NCI-H748 treated with DMSO at 0.1 percent for 48 hours (cell line): ENCODE results near the gene PTPN20.

Experiments used
- DNase-seq: peaks from one replicate; lab custom pipeline; 2025; lab: John Stamatoyannopoulos, UW

PTPN20 gene

DNA sequence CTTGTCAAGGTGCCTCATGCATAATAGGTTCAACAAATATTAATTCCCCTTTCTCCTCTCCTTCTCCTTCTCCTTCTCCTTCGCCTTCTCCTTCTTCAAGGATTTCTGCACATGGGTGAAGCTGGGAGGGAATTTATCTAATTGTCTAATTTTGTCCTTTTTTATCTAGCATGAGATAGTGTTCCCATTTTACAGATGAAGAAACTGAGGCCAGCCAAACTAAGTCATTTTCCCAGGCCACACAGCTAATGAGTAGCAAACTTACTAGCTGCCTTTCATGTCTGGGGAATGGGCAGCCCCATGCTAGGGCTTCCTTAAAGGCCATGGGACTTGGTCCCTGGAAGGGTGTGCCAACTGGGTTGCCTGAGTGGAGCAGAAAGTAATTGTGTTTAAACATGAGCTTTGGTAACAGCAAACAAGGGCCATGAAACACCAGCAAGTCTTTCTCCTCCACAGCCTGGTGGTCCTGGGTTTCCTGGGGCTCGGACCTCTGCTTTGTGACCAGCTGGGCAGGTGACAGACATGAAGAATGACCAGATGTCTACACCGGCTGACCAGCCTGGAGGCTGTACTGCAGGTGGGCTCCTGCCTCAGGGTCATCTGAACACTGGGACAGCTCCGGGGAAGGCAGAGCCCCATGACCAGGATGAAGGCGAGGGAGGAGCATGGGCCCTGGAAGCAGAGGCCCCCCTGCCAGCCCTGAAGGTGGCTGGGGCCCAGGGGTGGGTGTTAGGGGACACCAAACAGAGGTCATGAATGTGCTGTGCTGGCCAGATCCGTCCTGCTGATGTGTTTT lies 138.0 kb downstream of the PTPN20 start:
- no peak for DNase-seq

DNA sequence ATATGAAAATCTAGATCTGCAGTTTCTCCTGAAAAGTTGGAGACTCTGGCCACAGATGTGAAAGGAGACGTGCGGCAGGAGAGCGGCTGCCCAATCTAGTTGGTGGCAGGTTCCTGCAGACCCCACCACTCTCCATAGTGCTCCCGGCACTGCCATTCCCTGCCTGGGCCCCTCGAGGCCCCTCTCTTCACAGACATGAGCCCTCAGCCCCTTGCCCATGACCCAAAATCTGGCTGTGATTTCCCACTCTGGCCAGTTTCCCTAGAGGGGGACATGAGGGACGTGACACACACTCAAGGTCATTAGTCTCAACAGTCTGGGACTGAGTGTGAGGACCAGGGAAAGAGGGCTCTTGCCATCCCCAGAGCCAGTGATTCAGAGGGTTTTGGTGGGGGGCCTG lies 138.7 kb downstream of the PTPN20 start:
- no peak for DNase-seq

DNA sequence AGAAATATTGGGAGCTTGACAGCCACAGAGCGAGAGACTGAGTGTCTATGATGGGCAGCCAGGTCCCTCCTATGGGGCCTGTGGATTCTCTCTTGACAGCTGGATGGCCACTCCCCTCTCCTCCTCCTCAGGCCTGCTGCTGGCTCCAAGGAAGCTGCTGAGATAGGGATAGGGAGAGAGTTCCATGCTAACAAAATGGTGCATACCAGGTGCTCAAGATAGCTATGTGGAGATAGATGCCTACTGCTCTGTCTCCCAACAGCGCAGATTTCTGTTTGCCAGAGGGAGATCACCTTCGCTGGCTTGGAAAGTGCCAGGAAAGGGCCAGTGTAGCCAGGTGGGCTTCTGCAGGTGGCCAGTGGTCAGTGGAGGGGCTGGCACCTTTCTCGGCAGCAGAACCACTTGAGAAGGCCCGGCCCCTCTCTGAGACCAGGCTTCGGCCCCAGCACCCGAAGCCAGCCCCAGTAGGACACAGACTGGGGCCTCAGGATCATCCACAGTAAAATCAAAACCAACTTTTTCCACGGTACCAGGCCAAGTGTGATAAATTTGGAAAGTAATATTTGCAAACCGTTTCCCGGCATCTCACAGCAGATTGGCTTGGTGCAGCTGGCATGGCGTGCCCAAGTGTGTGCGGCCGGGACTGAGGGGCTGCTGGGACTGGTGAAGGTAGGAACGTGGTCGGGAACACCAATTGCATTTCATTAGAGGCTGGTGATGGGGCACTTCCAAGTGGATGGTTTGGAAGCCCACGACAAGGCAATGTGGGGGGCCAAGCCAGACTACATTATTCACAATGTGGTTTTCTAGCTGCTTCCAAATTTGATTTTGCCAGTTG lies 139.6 kb downstream of the PTPN20 start:
- DNase-seq = no peak

DNA sequence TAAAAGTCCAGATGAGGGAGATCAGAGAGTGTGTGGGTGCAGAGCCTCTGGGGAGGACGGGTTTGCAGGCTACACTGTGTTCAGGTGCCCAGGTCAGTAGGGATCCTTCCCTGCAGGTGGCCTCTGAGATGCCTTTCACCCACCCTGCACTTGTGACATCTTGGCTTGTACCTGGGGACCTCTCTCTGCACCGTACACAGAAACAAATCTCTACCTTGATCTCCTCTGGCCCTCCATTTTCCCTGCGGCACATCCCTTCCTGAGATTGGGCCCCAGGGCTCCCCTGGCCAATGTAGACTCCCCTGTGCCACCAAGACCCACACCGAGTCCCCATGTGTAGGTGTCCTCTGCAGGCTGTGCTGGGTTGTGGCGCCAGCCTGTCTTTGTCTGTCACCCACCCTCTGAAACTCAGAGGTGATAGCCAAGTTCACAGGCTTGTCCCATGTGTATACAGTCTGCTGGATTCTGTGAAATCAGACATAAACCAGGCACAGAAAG lies 140.6 kb downstream of the PTPN20 start:
- no peak for DNase-seq
